HepG2 (cell line): ENCODE measurements around the gene DNMT3A. TPM values are rescaled to one million over a fixed set of nuclear protein-coding genes. Genes with fewer than 3 reads are reported as not detected.

Source experiments
- ATAC-seq: fragments of 200-7000 bp; cut with Tn5 transposase; 3 replicates; pipeline ENCODE4 v1.9.1; 2020; ENCODE audit warnings: mild to moderate bottlenecking, moderate library complexity
- BruUV-seq: library from RNA; stranded (reverse); fragments of 400-500 nt; replicated peaks from 2 replicates; lab custom pipeline; 2021; lab: Mats Ljungman, UMichigan
- CTCF ChIA-PET: fragments of 300-600 bp; formaldehyde crosslinking; extraction: SDS; loops from one replicate; lab custom pipeline; 2021; ENCODE audit warnings: low total read pairs, inconsistent platforms, low intra/inter-chr PET ratio; lab: Yijun Ruan, JAX
- POLR2A ChIA-PET: fragments of 350-600 bp; sonication (Branson Sonifier 250); formaldehyde crosslinking; loops from one replicate; lab custom pipeline; 2020; ENCODE audit warnings: antibody characterized with exemption, inconsistent platforms; lab: Yijun Ruan, JAX
- DNase-seq: peaks from one replicate; pipeline ENCODE4 v3.0.0-alpha.2; 2015; ENCODE audit warnings: low spot score
- FAIRE-seq: peaks from 3 replicates; lab custom pipeline; 2011; peaks lifted over from hg19 to GRCh38; lab: Jason Lieb, UNC
- H2AFZ ChIP-seq: one replicate; pipeline ENCODE4 v1.6.1; 2011; ENCODE audit warnings: low read length, inconsistent platforms
- H3K27ac ChIP-seq: fragments of 300-600 bp; 3 replicates; pipeline ENCODE4 v1.8.0; 2011; ENCODE audit warnings: mixed run types, mild to moderate bottlenecking, mixed read lengths, low read length, inconsistent platforms; ENCODE audit not compliant: insufficient read depth; ENCODE audit errors: extremely low read length
- H3K27me3 ChIP-seq, 2 experiments: fragments of 200-600 bp in 1 of 2; 2 replicates in 1 of 2; 3 replicates in 1 of 2; pipeline versions ENCODE4 v1.6.0 to v1.8.0; 2011; ENCODE audit warnings: low read length in 2 of 2, mild to moderate bottlenecking in 2 of 2, moderate library complexity in 2 of 2, inconsistent platforms in 1 of 2; ENCODE audit not compliant: insufficient read depth in 2 of 2, control insufficient read depth in 1 of 2
- H3K36me3 ChIP-seq, 2 experiments: fragments of 200-600 bp in 1 of 2; replicated peaks in 1 of 2; 2 replicates in 1 of 2; 3 replicates in 1 of 2; pipeline versions ENCODE4 v1.5.1 to v1.8.0; 2011; ENCODE audit warnings: low read length in 2 of 2, inconsistent platforms in 1 of 2; ENCODE audit not compliant: insufficient read depth in 2 of 2, control insufficient read depth in 1 of 2
- H3K4me1 ChIP-seq: 2 replicates; pipeline ENCODE4 v1.5.1; 2012; ENCODE audit warnings: low read length, inconsistent platforms; ENCODE audit not compliant: insufficient read depth
- H3K4me2 ChIP-seq: 2 replicates; pipeline ENCODE4 v1.6.0; 2011; ENCODE audit warnings: low read depth, low read length, inconsistent platforms
- H3K4me3 ChIP-seq, 3 experiments: fragments of 200-600 bp in 1 of 3; sonication (generic), shearing (Covaris generic) in 1 of 3; replicated peaks in 1 of 3; 2 replicates each; pipeline ENCODE4 v1.5.1; 2011 to 2016; ENCODE audit warnings: low read length in 3 of 3, inconsistent platforms in 2 of 3, low read depth in 2 of 3, mild to moderate bottlenecking in 2 of 3, control low read depth in 1 of 3, mixed read lengths in 1 of 3; ENCODE audit not compliant: insufficient read depth in 1 of 3
- H3K79me2 ChIP-seq: one replicate; pipeline ENCODE4 v1.6.1; 2011; ENCODE audit warnings: low read length, inconsistent platforms; ENCODE audit not compliant: insufficient read depth
- H3K9ac ChIP-seq: 2 replicates; pipeline ENCODE4 v1.6.0; 2011; ENCODE audit warnings: mild to moderate bottlenecking, low read depth, low read length, inconsistent platforms; ENCODE audit not compliant: insufficient read depth
- H3K9me3 ChIP-seq: 2 replicates; pipeline ENCODE4 v1.5.1; 2012; ENCODE audit warnings: mild to moderate bottlenecking, low read length
- H4K20me1 ChIP-seq: 2 replicates; pipeline ENCODE4 v1.6.0; 2011; ENCODE audit warnings: inconsistent platforms, mild to moderate bottlenecking, low read length, moderate library complexity; ENCODE audit not compliant: insufficient read depth
- ATF6 ChIP-seq: sonication (generic); formaldehyde crosslinking; conservative IDR thresholded peaks from 2 replicates; pipeline ENCODE4 v1.4.0; 2020; ENCODE audit warnings: missing genetic modification reagents
- CBX5 ChIP-seq: sonication (generic); formaldehyde crosslinking; IDR thresholded peaks from 2 replicates; pipeline ENCODE4 v1.4.0; 2020; ENCODE audit warnings: missing genetic modification reagents, borderline replicate concordance
- CREBL2 ChIP-seq: sonication (generic); formaldehyde crosslinking; IDR thresholded peaks from 2 replicates; pipeline ENCODE4 v1.8.1; 2023; ENCODE audit warnings: missing genetic modification reagents, mild to moderate bottlenecking, borderline replicate concordance
- EHMT2 ChIP-seq: fragments of 200-600 bp; sonication (generic); IDR thresholded peaks from 2 replicates; pipeline ENCODE4 v1.7.0; 2017; ENCODE audit warnings: antibody characterized with exemption, low read depth, low read length, borderline replicate concordance
- HNRNPH1 ChIP-seq: fragments of 200-400 bp; formaldehyde crosslinking; optimal IDR thresholded peaks from 2 replicates; pipeline ENCODE3; 2017; ENCODE audit warnings: mild to moderate bottlenecking, low read depth, low read length
- KLF12 ChIP-seq: sonication (generic); formaldehyde crosslinking; IDR thresholded peaks from 2 replicates; pipeline ENCODE4 v1.4.0; 2020; ENCODE audit warnings: missing genetic modification reagents, borderline replicate concordance
- PRMT3 ChIP-seq: sonication (generic); formaldehyde crosslinking; IDR thresholded peaks from 2 replicates; pipeline ENCODE4 v1.8.1; 2022; ENCODE audit warnings: low read depth, mild to moderate bottlenecking, moderate library complexity, missing genetic modification reagents, borderline replicate concordance
- SIX4 ChIP-seq: sonication (generic); formaldehyde crosslinking; IDR thresholded peaks from 2 replicates; pipeline ENCODE4 v1.4.0; 2020; ENCODE audit warnings: missing genetic modification reagents
- ZFP37 ChIP-seq: sonication (generic); formaldehyde crosslinking; IDR thresholded peaks from 2 replicates; pipeline ENCODE4 v1.4.0; 2020; ENCODE audit warnings: missing genetic modification reagents, borderline replicate concordance
- ZNF276 ChIP-seq: sonication (generic); formaldehyde crosslinking; IDR thresholded peaks from 2 replicates; pipeline ENCODE4 v1.4.0; 2020; ENCODE audit warnings: mild to moderate bottlenecking, low read depth, missing genetic modification reagents
- ZNF362 ChIP-seq: sonication (generic); formaldehyde crosslinking; IDR thresholded peaks from 2 replicates; pipeline ENCODE4 v1.4.0; 2020; ENCODE audit warnings: missing genetic modification reagents, mild to moderate bottlenecking, borderline replicate concordance
- ZNF746 ChIP-seq: sonication (generic); formaldehyde crosslinking; IDR thresholded peaks from 2 replicates; pipeline ENCODE4 v1.8.0; 2022; ENCODE audit warnings: mild to moderate bottlenecking, missing genetic modification reagents
- ZNF83 ChIP-seq: sonication (generic); formaldehyde crosslinking; IDR thresholded peaks from 2 replicates; pipeline ENCODE4 v1.4.0; 2020; ENCODE audit warnings: missing genetic modification reagents, mild to moderate bottlenecking, borderline replicate concordance
- ZSCAN31 ChIP-seq: sonication (generic); formaldehyde crosslinking; IDR thresholded peaks from 2 replicates; pipeline ENCODE4 v1.5.0; 2020; ENCODE audit warnings: low read depth, mild to moderate bottlenecking, missing genetic modification reagents
- WGBS: methylation state at CpG from one replicate; pipeline ENCODE4 v1.1.6; 2017; ENCODE audit warnings: low lambda C conversion rate; 5-methylcytosine and 5-hydroxymethylcytosine counted together
- in situ Hi-C: cut with HindIII; loops from 2 replicates; pipeline ENCODE4 v1.10.0; 2017; ENCODE audit warnings: low pct_unique_long_range_greater_than_20kb; ENCODE audit not compliant: extremely low pct_ligation_motif_present
- intact Hi-C: fragments of 100-400 bp; cut with micrococcal nuclease; formaldehyde crosslinking; loops from one replicate; pipeline ENCODE4 v1.10.0; 2022; ENCODE audit not compliant: unreplicated experiment
- polyA plus RNA-seq, 8 experiments: library from polyadenylated mRNA; depleted of rRNA in 3 of 8; stranded (reverse) in 7 of 8; unstranded in 1 of 8; fragments of >200 nt; fragmentation: Illumina TruSeq in 4 of 8; extraction: Trizol in 4 of 8; gene quantifications; 2 replicates each; pipeline versions ENCODE4 v1.2.1 to v1.2.3, GENCODE V29; 2011 to 2016; ENCODE audit warnings: low read depth in 4 of 8, missing spikeins in 1 of 8, mixed read lengths in 1 of 8; ENCODE audit not compliant: insufficient read depth in 1 of 8
- total RNA-seq, 5 experiments: library from RNA; depleted of rRNA; stranded (reverse); fragments of >200 nt; fragmentation: Illumina TruSeq; extraction: Trizol; gene quantifications; 2 replicates each; pipeline ENCODE4 v1.2.3, GENCODE V29; 2016; ENCODE audit warnings: low read depth in 1 of 5

DNMT3A gene
- total and polyA plus RNA-seq, 2 of the 13 experiments (the other 11 are each of a cell fraction or from before 2014, with no cell fraction given): 14.7 to 29.1 TPM

GRCh38 chr2:25281941-25282340 is 59.8 kb downstream of the DNMT3A start:
- no peak overlapping the region for H3K4me3 ChIP-seq
- in situ Hi-C loops: no loop called here
- BruUV-seq: no TSS peak
- H3K79me2 ChIP-seq: no peaks in the 10 kb centered on the region
- intact Hi-C loops: no loop called here
- no peak for TF ChIP-seq ZFP37 (CRISPR knock-in tag)
- no peak for TF ChIP-seq SIX4 (CRISPR knock-in tag)
- no peaks in the 10 kb centered on the region for H3K9me3 ChIP-seq
- FAIRE-seq: no peak
- no peak for DNase-seq
- H3K27me3 ChIP-seq: no peaks in the 10 kb centered on the region
- H3K4me1 ChIP-seq: peaks cover 49% of the 10 kb centered on the region
- H3K36me3 ChIP-seq: no peaks in the 10 kb centered on the region
- ChIA-PET POLR2A (no interaction called here), CTCF (no interaction called here)
- WGBS: 88% methylated on average over 8 of the region's 8 CpGs
- no peak overlapping the region for H3K4me2 ChIP-seq
- H4K20me1 ChIP-seq: no peaks in the 10 kb centered on the region
- no peak overlapping the region for H3K27ac ChIP-seq
- no peak overlapping the region for H2AFZ ChIP-seq
- no peak overlapping the region for H3K9ac ChIP-seq
- no peak for ATAC-seq

- Histone ChIP-seq H3K27ac (no peak overlapping the region), H3K9ac (no peak overlapping the region), H2AFZ (no peak overlapping the region), H3K9me3 (no peaks in the 10 kb centered on the region), H4K20me1 (no peaks in the 10 kb centered on the region), H3K4me1 (peaks cover 45% of the 10 kb centered on the region), H3K79me2 (no peaks in the 10 kb centered on the region), H3K36me3 (no peaks in the 10 kb centered on the region), H3K27me3 (no peaks in the 10 kb centered on the region), H3K4me3 (no peak overlapping the region), H3K4me2 (no peak overlapping the region)
- POLR2A ChIA-PET: no interaction called here
- DNase-seq (no peak), FAIRE-seq (no peak), ATAC-seq (no peak)
- no TSS peak for BruUV-seq
- CTCF ChIA-PET: no interaction called here
- intact Hi-C loops (no loop called here), in situ Hi-C loops (no loop called here)
- 74% methylated on average over 4 of the region's 5 CpGs for WGBS
- TF ChIP-seq ZNF83 (CRISPR knock-in tag) (no peak), KLF12 (CRISPR knock-in tag) (no peak), PRMT3 (no peak), EHMT2 (no peak), ZSCAN31 (CRISPR knock-in tag) (no peak), ZNF746 (CRISPR knock-in tag) (no peak), CBX5 (CRISPR knock-in tag) (no peak), ATF6 (CRISPR knock-in tag) (no peak), CREBL2 (CRISPR knock-in tag) (no peak), ZNF362 (CRISPR knock-in tag) (no peak), ZNF276 (CRISPR knock-in tag) (no peak), HNRNPH1 (no peak)
These were observed 60.2 kb downstream of the DNMT3A start for GRCh38 chr2:25281522-25281921.
